ENCODE measurements around the gene HIPK4. TPM values are rescaled to one million over a fixed set of nuclear protein-coding genes. Genes with fewer than 3 reads are reported as not detected.

The HIPK4 gene
- total and polyA plus RNA-seq, 2 of the 4 experiments (the other 2 are of a cell fraction), result 0.12 to 0.18 TPM

- TF ChIP-seq, protein P1, sequence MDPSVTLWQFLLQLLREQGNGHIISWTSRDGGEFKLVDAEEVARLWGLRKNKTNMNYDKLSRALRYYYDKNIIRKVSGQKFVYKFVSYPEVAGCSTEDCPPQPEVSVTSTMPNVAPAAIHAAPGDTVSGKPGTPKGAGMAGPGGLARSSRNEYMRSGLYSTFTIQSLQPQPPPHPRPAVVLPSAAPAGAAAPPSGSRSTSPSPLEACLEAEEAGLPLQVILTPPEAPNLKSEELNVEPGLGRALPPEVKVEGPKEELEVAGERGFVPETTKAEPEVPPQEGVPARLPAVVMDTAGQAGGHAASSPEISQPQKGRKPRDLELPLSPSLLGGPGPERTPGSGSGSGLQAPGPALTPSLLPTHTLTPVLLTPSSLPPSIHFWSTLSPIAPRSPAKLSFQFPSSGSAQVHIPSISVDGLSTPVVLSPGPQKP (IDR thresholded peaks at IDR 0.05; ENCODE audit: borderline replicate concordance, low read depth, low read length), result no peak
These were observed 45.6 kb downstream of the HIPK4 start (continued) for GRCh38 chr19:40344422-40344821.

DNA sequence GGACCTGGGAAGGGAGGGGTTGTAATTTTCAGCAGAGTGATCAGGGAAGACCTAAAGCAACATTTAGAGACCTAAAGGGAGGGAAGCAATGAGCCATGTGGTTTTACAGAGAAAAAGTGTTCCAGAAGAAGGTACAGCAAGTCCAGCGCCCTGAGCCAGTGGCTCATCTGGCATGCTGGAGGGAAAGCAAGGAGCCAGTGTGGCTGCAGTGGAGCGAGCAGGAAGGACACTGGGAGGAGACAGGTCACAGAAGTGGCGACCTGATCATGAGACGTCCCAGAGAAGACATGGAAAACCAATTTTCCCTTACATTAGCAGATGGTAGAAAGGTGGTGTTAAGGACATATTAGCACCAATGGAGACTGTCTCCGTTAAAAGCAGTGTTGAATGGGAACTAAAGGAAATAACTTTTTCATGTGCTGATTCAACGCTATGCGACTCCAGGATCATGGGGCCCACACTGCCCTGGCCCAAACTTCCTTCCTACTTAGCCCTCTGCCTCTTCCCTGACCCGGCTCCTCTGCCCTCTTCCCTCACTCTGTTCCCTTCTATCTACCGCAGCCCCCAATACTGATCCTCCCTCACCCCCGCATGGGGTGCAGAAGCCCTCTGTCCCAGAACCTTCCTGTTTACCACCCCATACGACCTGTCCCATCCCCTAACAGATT is 47.2 kb downstream of the HIPK4 start:
- intact Hi-C loops (cut with micrococcal nuclease) (no loop called here), in situ Hi-C loops (cut with MboI; ENCODE audit: low sequenced_read_pairs) (no loop called here), dilution Hi-C loops (cut with HindIII; ENCODE audit: low sequenced_read_pairs, unreplicated experiment) (no loop called here)
- H2BK20ac ChIP-seq (ENCODE audit: low read depth, low read length), result no peak overlapping the region
- no peak overlapping the region for H3K18ac ChIP-seq (ENCODE audit: low read depth, low read length)
- no peak overlapping the region for H3K4ac ChIP-seq (ENCODE audit: low read depth, low read length)
- H3K27ac ChIP-seq (ENCODE audit: insufficient read depth, low read length), result no peak overlapping the region
- 83% methylated on average over 2 of the region's 11 CpGs; no CpG with 5 or more reads in 1 of the 2 experiments for WGBS, 2 experiments (ENCODE audit: extremely low coverage in 2 of 2, insufficient read length in 1 of 2)
- peaks cover 31 to 54% of the 10 kb centered on the region in 2 experiments for H3K79me1 ChIP-seq (ENCODE audit: low read depth in 1 of 2, low read length in 2 of 2)
- ChIA-PET POLR2A (ENCODE audit: unreplicated experiment) (no interaction called here), CTCF (no interaction called here)
- no peaks in the 10 kb centered on the region for H3K4me1 ChIP-seq (ENCODE audit: control insufficient read depth, insufficient read depth, low read length)
- H4K91ac ChIP-seq (ENCODE audit: insufficient read depth, low read depth, low read length), result no peak overlapping the region
- peaks cover 13% of the 10 kb centered on the region for H3K9me1 ChIP-seq (ENCODE audit: insufficient read depth, low read length)
- no peak overlapping the region for H4K5ac ChIP-seq (ENCODE audit: low read depth, low read length)
- no peak overlapping the region for H2BK15ac ChIP-seq (ENCODE audit: low read depth, low read length)
- H2AK5ac ChIP-seq (ENCODE audit: low read depth, low read length), result no peak overlapping the region
- H3K4me2 ChIP-seq (ENCODE audit: low read depth, low read length), result no peak overlapping the region
- H3K36me3 ChIP-seq (ENCODE audit: control insufficient read depth, insufficient read depth, low read length), result peaks cover 11% of the 10 kb centered on the region
- no peak overlapping the region for H2BK120ac ChIP-seq (ENCODE audit: low read depth, low read length)
- H3K56ac ChIP-seq (ENCODE audit: extremely low read depth, insufficient read depth, low read length), result no peak overlapping the region
- H3K9ac ChIP-seq (ENCODE audit: low read depth, low read length), result no peak overlapping the region
- 0 out of 2 replicates have a peak overlapping the region, but pooled peaks have one; percentile 24 for H3K23ac ChIP-seq (ENCODE audit: low read depth, low read length)
- H4K8ac ChIP-seq (ENCODE audit: low read depth in 2 of 2, low read length in 2 of 2), result no peak overlapping the region
- no peak overlapping the region for H3K4me3 ChIP-seq (ENCODE audit: insufficient read depth, low read depth, low read length)
- H2BK5ac ChIP-seq (ENCODE audit: low read depth, low read length, poor library complexity, severe bottlenecking), result no peak overlapping the region
- no peaks in the 10 kb centered on the region; the same call in 1 of the 2 replicates for H4K20me1 ChIP-seq (ENCODE audit: insufficient read depth, low read length)
- H2AK9ac ChIP-seq (replicated peaks; ENCODE audit: low read depth, low read length, poor library complexity), result peak overlapping the region; percentile 16
- no peaks in the 10 kb centered on the region for H3K27me3 ChIP-seq (ENCODE audit: control insufficient read depth, insufficient read depth, low read length)
- H3K14ac ChIP-seq (replicated peaks; ENCODE audit: low read depth, low read length), result no peak overlapping the region
- H2AFZ ChIP-seq (replicated peaks; ENCODE audit: low read length, poor library complexity), result no peak overlapping the region
- H3K9me3 ChIP-seq (ENCODE audit: control insufficient read depth, insufficient read depth, low read length), result no peaks in the 10 kb centered on the region
- ATAC-seq (ENCODE audit: low read depth), result no peak
- no TSS peak for BruUV-seq (replicated peaks)
- DNase-seq, result no peak
- TF ChIP-seq CEBPB (IDR thresholded peaks at IDR 0.05; ENCODE audit: low read depth, low read length), result no peak
- no peak for TF ChIP-seq POLR2A (IDR thresholded peaks at IDR 0.05; ENCODE audit: low read depth, low read length)
- TF ChIP-seq CTCF (conservative IDR thresholded peaks at IDR 0.05; ENCODE audit: low read depth, low read length), result no peak
- TF ChIP-seq FOS (IDR thresholded peaks at IDR 0.05; ENCODE audit: low read depth, low read length), result no peak
- no peak for TF ChIP-seq NFE2L2 (IDR thresholded peaks at IDR 0.05; ENCODE audit: low read depth, low read length)
- TF ChIP-seq RCOR1 (IDR thresholded peaks at IDR 0.05; ENCODE audit: insufficient replicate concordance, low read length), result no peak
- TF ChIP-seq BHLHE40 (IDR thresholded peaks at IDR 0.05; ENCODE audit: low read depth, low read length), result no peak
- TF ChIP-seq, protein P1 (IDR thresholded peaks at IDR 0.05; ENCODE audit: borderline replicate concordance, low read depth, low read length), result no peak
- no peak for TF ChIP-seq MAZ (IDR thresholded peaks at IDR 0.05; ENCODE audit: borderline replicate concordance, low read depth, low read length)
- TF ChIP-seq CHD1 (IDR thresholded peaks at IDR 0.05; ENCODE audit: low read depth, low read length), result no peak
- TF ChIP-seq USF2 (IDR thresholded peaks at IDR 0.05; ENCODE audit: low read depth, low read length), result no peak

All from IMR-90 (cell line).